Fibroblast of the aortic adventitia (primary cell): ENCODE data around the gene BDNF. TPM values are rescaled to one million over a fixed set of nuclear protein-coding genes. Genes with fewer than 3 reads are reported as not detected.

Source experiments
- DNase-seq: peaks from one replicate; pipeline ENCODE4 v3.0.0-alpha.2; 2010; ENCODE audit warnings: low read depth
- H3K4me3 ChIP-seq: 2 replicates; pipeline ENCODE4 v1.5.1; 2011; ENCODE audit warnings: low read depth, mild to moderate bottlenecking, control low read depth, low read length, moderate library complexity
- total RNA-seq: library from RNA; depleted of rRNA; stranded (reverse); fragments of >200 nt; gene quantifications from 2 replicates; pipeline ENCODE4 v1.2.3, GENCODE V29; 2012; ENCODE audit warnings: low replicate concordance
- TF ChIP-seq, protein P1 (sequence below): IDR thresholded peaks from 2 replicates; pipeline ENCODE4 v1.5.1; 2011; ENCODE audit warnings: mild to moderate bottlenecking, low read length, control low read depth, inconsistent platforms; ENCODE audit not compliant: insufficient read depth

Gene BDNF
- total RNA-seq, 1 donor = 8.1 TPM

DNA sequence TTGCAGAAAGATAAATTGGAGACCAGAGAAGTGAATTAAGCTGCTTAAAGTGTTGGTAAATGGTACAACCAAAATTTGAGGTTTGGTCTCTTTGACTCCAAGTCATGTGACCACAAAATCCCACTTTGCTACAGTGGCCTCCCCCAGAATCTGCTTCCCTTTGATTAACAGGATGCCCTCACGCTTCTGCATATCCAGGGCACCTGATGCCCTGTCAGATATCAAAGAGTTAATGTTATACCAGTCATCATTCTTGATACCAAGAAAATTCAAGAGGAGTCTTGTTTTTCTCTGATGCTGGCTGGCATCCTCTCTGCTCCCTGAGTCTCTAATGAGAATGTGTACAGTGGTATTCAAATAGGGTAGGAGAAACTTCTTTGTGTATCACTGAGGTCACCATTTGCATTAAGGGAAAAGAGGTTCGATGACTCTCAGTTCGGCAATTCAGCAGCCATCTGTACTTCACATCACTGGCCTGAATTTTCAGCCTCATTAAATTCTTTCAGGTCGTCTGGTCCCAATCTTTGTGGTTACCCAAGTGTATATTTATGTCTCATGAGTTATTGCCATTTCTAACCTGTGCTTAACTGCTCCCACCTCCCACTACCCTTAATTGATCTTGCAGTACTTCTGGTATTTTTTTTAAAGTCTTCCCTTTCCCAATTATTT lies 73.9 kb downstream of the BDNF start:
- TF ChIP-seq, protein P1, sequence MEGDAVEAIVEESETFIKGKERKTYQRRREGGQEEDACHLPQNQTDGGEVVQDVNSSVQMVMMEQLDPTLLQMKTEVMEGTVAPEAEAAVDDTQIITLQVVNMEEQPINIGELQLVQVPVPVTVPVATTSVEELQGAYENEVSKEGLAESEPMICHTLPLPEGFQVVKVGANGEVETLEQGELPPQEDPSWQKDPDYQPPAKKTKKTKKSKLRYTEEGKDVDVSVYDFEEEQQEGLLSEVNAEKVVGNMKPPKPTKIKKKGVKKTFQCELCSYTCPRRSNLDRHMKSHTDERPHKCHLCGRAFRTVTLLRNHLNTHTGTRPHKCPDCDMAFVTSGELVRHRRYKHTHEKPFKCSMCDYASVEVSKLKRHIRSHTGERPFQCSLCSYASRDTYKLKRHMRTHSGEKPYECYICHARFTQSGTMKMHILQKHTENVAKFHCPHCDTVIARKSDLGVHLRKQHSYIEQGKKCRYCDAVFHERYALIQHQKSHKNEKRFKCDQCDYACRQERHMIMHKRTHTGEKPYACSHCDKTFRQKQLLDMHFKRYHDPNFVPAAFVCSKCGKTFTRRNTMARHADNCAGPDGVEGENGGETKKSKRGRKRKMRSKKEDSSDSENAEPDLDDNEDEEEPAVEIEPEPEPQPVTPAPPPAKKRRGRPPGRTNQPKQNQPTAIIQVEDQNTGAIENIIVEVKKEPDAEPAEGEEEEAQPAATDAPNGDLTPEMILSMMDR = no peak
- no peak for DNase-seq

DNA sequence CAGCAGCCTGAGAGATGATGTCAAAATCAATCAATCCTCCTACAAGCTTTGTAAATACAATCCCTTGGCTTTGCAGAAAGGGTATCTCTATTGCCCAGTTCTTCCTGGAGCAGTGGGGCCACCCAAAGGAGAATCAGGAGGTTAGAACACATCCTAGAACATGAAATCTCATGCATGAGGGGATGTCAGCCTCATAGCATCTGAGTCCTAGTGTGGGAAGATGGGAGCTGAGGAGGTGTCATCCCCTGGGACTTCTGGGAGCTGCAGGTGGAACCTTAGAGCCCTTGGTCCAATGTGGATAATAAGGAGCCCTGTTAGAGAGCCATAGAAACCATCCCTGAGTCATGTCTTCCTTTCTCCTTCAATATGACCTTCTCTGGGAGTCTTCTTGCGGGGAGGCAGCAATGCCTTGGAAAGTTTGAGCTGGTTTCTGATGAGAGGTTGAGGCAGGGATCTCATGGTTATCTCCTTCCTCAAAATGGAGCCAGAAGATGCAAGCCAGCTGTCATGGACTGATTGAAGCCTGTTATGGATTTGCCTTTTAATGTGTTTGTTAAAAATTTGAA lies 74.8 kb downstream of the BDNF start:
- H3K4me3 ChIP-seq = no peak overlapping the region
- TF ChIP-seq, protein P1 = no peak
- no peak for DNase-seq

More for the DNA sequence above, 73.9 kb downstream of the BDNF start:
- H3K4me3 ChIP-seq = no peak overlapping the region

DNA sequence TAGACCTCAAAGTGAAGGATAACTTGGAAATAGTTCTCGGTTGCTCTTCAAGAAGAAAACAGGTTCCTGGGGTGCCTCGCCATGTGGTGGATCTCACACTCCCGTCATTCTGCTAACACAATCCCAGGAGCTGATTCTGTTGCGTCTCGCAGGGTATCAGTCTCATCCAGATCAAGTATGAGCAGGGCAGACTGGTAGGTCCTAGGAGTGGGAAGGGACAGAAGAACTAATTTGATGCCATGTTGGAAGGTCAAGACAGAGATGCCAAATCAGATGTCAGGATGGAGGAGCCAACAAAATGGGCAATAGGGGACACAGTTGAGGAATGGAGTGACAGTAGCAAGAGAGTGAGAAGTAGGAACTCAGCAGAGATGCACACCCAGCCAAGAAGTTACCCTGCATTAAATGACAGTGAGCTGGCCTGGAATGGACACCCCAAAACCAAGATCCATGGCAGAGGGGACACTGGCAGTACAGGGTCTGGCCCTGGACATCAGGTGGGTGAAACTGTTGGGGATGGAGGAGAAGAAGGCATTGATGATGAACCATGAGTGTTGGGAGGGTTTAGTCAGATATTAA lies 76.2 kb downstream of the BDNF start:
- H3K4me3 ChIP-seq = no peak overlapping the region
- TF ChIP-seq, protein P1 = no peak
- DNase-seq = no peak

GRCh38 chr11:27622541-27623300 lies 77.5 kb downstream of the BDNF start:
- H3K4me3 ChIP-seq = no peak overlapping the region
- no peak for DNase-seq
- TF ChIP-seq, protein P1 = no peak

GRCh38 chr11:27621405-27622161 lies 78.7 kb downstream of the BDNF start:
- DNase-seq = peak; percentile 44
- TF ChIP-seq, protein P1 = no peak
- H3K4me3 ChIP-seq = no peak overlapping the region

- no peak overlapping the region for H3K4me3 ChIP-seq
- TF ChIP-seq, protein P1 = no peak
- no peak for DNase-seq
Measured at GRCh38 chr11:27619763-27620335, 80.4 kb downstream of the BDNF start.
